ENCODE measurements around the gene C10orf143.

The C10orf143 gene

GRCh38 chr10:130062976-130063375 is 47.7 kb downstream of the C10orf143 start:
- FAIRE-seq, result no peak
- TF ChIP-seq SPI1 (IDR thresholded peaks at IDR 0.05; ENCODE audit: low read depth, low read length) (no peak), POLR2AphosphoS5 (IDR thresholded peaks at IDR 0.05; ENCODE audit: low read depth, low read length) (no peak), TAF1 (IDR thresholded peaks at IDR 0.05; ENCODE audit: low read depth, low read length) (no peak), POU2F2 (IDR thresholded peaks at IDR 0.05; ENCODE audit: low read depth, low read length) (no peak), PAX5 (IDR thresholded peaks at IDR 0.05; ENCODE audit: insufficient read depth, low read length, severe bottlenecking) (no peak), POLR2A (IDR thresholded peaks at IDR 0.05; ENCODE audit: low read depth, low read length) (no peak)
- DNase-seq (ENCODE audit: insufficient read length, low spot score), result no peak

- no peak for DNase-seq (ENCODE audit: insufficient read length, low spot score)
- no peak for FAIRE-seq
- no peak for TF ChIP-seq PAX5 (IDR thresholded peaks at IDR 0.05; ENCODE audit: insufficient read depth, low read length, severe bottlenecking)
- no peak for TF ChIP-seq POLR2A (IDR thresholded peaks at IDR 0.05; ENCODE audit: low read depth, low read length)
- TF ChIP-seq POU2F2 (IDR thresholded peaks at IDR 0.05; ENCODE audit: low read depth, low read length), result no peak
- no peak for TF ChIP-seq POLR2AphosphoS5 (IDR thresholded peaks at IDR 0.05; ENCODE audit: low read depth, low read length)
- no peak for TF ChIP-seq TAF1 (IDR thresholded peaks at IDR 0.05; ENCODE audit: low read depth, low read length)
- TF ChIP-seq SPI1 (IDR thresholded peaks at IDR 0.05; ENCODE audit: low read depth, low read length), result no peak
Measured at GRCh38 chr10:130062201-130062600, 48.4 kb downstream of the C10orf143 start.

DNA sequence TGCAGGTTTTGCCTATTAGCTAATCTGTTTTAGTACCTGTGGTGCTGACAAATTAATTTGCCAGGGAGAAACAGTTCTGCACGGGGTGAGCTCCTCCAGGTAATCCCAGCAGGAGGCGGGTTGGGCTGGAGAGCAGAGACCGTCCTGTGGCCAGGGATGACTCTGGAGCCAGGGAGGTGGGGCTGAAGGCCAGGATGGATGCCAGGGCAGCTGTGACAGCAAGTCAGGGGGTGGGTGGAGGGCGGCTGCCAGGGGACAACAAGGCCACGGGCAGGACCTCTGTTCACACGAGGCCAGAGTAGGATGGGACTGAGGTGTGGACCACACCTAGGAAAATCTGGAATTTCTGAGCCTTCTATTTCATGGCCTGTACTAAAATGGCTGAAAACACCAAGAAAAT is 48.9 kb downstream of the C10orf143 start:
- FAIRE-seq (no peak), DNase-seq (ENCODE audit: insufficient read length, low spot score) (no peak)
- no peak for TF ChIP-seq POLR2A (IDR thresholded peaks at IDR 0.05; ENCODE audit: low read depth, low read length)

GRCh38 chr10:130054021-130054420 is 56.6 kb downstream of the C10orf143 start:
- FAIRE-seq (no peak), DNase-seq (ENCODE audit: insufficient read length, low spot score) (no peak)
- TF ChIP-seq POU2F2 (IDR thresholded peaks at IDR 0.05; ENCODE audit: low read depth, low read length) (no peak), POLR2AphosphoS5 (IDR thresholded peaks at IDR 0.05; ENCODE audit: low read depth, low read length) (no peak), SPI1 (IDR thresholded peaks at IDR 0.05; ENCODE audit: low read depth, low read length) (no peak)

DNA sequence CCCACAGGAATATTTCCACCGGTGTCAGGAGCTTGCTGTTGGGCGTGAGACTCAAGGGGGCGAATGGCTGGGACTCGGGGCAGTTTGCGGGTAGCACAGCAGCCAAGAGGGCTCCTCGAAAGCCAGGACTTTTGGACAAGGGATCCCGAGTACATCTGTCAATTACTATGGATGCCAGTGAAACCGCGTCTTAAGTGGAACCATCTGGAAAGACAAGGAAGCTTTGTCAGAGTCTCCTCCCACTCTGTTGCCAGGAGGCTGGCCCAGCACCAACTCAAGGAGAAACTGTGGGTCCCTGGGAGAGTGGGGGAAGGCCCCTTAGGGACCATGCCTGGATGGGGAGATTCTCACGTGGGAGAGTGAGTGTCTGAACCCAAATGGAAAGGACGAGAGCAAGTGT is 57.1 kb downstream of the C10orf143 start:
- DNase-seq (ENCODE audit: insufficient read length, low spot score), result no peak
- TF ChIP-seq POU2F2 (IDR thresholded peaks at IDR 0.05; ENCODE audit: low read depth, low read length) (no peak), SPI1 (IDR thresholded peaks at IDR 0.05; ENCODE audit: low read depth, low read length) (no peak), POLR2A (IDR thresholded peaks at IDR 0.05; ENCODE audit: low read depth, low read length) (no peak), TAF1 (IDR thresholded peaks at IDR 0.05; ENCODE audit: low read depth, low read length) (no peak), POLR2AphosphoS5 (IDR thresholded peaks at IDR 0.05; ENCODE audit: low read depth, low read length) (no peak)
- no peak for FAIRE-seq

GRCh38 chr10:130052193-130052592 is 58.4 kb downstream of the C10orf143 start:
- DNase-seq (ENCODE audit: insufficient read length, low spot score), result no peak
- no peak for TF ChIP-seq POU2F2 (IDR thresholded peaks at IDR 0.05; ENCODE audit: low read depth, low read length)
- no peak for FAIRE-seq

DNA sequence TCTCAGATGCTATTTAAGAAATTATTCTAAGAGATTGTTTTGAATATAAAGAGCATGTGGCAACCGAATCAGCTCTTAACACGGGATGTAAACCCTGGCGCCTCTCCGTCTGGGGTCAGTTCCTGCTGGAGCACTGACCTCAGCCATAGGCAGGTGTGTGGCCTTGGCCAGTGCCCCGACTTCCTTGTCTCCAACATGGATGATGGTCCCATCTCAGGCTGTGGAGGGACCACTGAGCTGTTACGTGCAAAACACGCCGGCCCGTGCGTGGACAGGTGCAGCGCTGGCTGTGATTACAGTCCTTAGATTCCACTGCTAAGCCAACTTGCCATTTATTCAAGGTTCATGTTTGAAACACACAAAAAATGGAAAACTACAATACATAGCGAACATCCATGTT is 59.9 kb downstream of the C10orf143 start:
- TF ChIP-seq SPI1 (IDR thresholded peaks at IDR 0.05; ENCODE audit: low read depth, low read length) (no peak), PAX5 (IDR thresholded peaks at IDR 0.05; ENCODE audit: insufficient read depth, low read length, severe bottlenecking) (no peak), TAF1 (IDR thresholded peaks at IDR 0.05; ENCODE audit: low read depth, low read length) (no peak), POLR2AphosphoS5 (IDR thresholded peaks at IDR 0.05; ENCODE audit: low read depth, low read length) (no peak), POU2F2 (IDR thresholded peaks at IDR 0.05; ENCODE audit: low read depth, low read length) (no peak), POLR2A (IDR thresholded peaks at IDR 0.05; ENCODE audit: low read depth, low read length) (no peak)
- FAIRE-seq (no peak), DNase-seq (ENCODE audit: insufficient read length, low spot score) (no peak)

DNA sequence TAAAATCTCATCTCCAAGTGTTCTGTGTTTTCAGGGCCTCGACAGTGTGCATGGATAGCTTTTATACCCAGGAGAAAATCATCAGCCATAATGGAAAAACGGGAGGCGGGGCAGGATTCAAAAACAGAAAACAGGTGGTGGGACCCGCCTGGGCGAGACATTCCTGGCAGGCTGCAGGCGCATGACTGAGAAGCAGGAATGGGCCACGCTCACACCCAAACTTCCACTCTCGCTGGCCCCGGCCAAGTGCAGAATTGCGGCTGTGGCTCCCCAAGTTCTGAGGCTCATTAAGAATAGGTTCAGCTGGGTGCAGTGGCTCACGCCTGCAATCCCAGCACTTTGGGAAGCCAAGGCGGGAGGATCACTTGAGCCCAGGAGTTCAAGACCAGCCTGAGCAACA is 60.6 kb downstream of the C10orf143 start:
- TF ChIP-seq POLR2A (IDR thresholded peaks at IDR 0.05; ENCODE audit: low read depth, low read length) (no peak), POLR2AphosphoS5 (IDR thresholded peaks at IDR 0.05; ENCODE audit: low read depth, low read length) (no peak), TAF1 (IDR thresholded peaks at IDR 0.05; ENCODE audit: low read depth, low read length) (no peak), SPI1 (IDR thresholded peaks at IDR 0.05; ENCODE audit: low read depth, low read length) (no peak), POU2F2 (IDR thresholded peaks at IDR 0.05; ENCODE audit: low read depth, low read length) (no peak), PAX5 (IDR thresholded peaks at IDR 0.05; ENCODE audit: insufficient read depth, low read length, severe bottlenecking) (no peak)
- DNase-seq (ENCODE audit: insufficient read length, low spot score), result no peak
- no peak for FAIRE-seq

GRCh38 chr10:130049244-130049643 is 61.4 kb downstream of the C10orf143 start:
- no peak for FAIRE-seq
- TF ChIP-seq POLR2AphosphoS5 (IDR thresholded peaks at IDR 0.05; ENCODE audit: low read depth, low read length) (no peak), POU2F2 (IDR thresholded peaks at IDR 0.05; ENCODE audit: low read depth, low read length) (no peak), PAX5 (IDR thresholded peaks at IDR 0.05; ENCODE audit: insufficient read depth, low read length, severe bottlenecking) (no peak), TAF1 (IDR thresholded peaks at IDR 0.05; ENCODE audit: low read depth, low read length) (no peak), SPI1 (IDR thresholded peaks at IDR 0.05; ENCODE audit: low read depth, low read length) (no peak), POLR2A (IDR thresholded peaks at IDR 0.05; ENCODE audit: low read depth, low read length) (no peak)
- DNase-seq (ENCODE audit: insufficient read length, low spot score), result no peak

DNA sequence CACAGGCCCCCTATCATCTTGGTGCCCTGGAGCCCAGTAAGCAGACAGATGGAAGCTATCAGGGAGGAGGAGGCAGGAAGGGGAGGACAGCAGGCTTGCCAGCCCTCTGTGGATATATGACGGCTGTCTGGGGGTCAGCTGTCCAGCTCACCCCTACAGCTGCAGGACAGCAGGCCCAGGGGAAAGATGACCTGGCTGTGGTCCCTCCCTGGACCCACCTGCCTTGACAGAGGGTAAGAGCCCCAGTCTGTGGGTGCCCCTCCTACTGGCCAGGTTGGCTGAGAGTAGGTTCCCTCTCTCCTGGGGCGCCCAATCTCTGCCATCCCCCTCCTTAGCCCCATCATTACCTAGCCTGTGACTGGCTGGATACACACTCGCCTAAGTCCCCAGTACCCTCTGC is 62.5 kb downstream of the C10orf143 start:
- FAIRE-seq (no peak), DNase-seq (ENCODE audit: insufficient read length, low spot score) (no peak)
- TF ChIP-seq SPI1 (IDR thresholded peaks at IDR 0.05; ENCODE audit: low read depth, low read length) (no peak), TAF1 (IDR thresholded peaks at IDR 0.05; ENCODE audit: low read depth, low read length) (no peak), POLR2AphosphoS5 (IDR thresholded peaks at IDR 0.05; ENCODE audit: low read depth, low read length) (no peak), POU2F2 (IDR thresholded peaks at IDR 0.05; ENCODE audit: low read depth, low read length) (no peak), POLR2A (IDR thresholded peaks at IDR 0.05; ENCODE audit: low read depth, low read length) (no peak), PAX5 (IDR thresholded peaks at IDR 0.05; ENCODE audit: insufficient read depth, low read length, severe bottlenecking) (no peak)

DNA sequence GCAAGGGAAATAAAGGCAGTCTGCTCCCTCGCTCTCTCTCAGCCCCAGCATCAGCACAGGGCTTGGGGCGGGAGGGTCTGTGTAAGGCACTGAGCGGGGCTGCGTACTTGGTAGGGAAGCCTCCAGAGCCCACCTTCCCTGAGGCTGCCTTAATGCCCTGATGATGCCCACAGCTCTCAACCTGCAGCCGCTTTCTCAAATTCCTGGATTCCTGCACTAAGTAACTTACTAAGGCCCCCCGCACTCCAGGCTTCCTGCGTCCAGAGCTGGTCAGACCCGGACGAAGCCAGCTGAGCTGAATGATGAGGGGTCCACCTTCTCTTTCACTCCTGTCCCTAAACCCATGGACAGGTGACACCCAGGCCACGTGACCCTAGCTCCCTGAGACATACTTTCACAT is 63.3 kb downstream of the C10orf143 start:
- DNase-seq (ENCODE audit: insufficient read length, low spot score) (no peak), FAIRE-seq (no peak)
- TF ChIP-seq PAX5 (IDR thresholded peaks at IDR 0.05; ENCODE audit: insufficient read depth, low read length, severe bottlenecking) (no peak), SPI1 (IDR thresholded peaks at IDR 0.05; ENCODE audit: low read depth, low read length) (no peak), POU2F2 (IDR thresholded peaks at IDR 0.05; ENCODE audit: low read depth, low read length) (no peak), POLR2A (IDR thresholded peaks at IDR 0.05; ENCODE audit: low read depth, low read length) (no peak), POLR2AphosphoS5 (IDR thresholded peaks at IDR 0.05; ENCODE audit: low read depth, low read length) (no peak), TAF1 (IDR thresholded peaks at IDR 0.05; ENCODE audit: low read depth, low read length) (no peak)
